ENCODE measurements around the gene ABHD2.

ABHD2 gene

GRCh38 chr15:89067751-89068150, 20.5 kb upstream of the ABHD2 start:
- Histone ChIP-seq H2AFZ (ENCODE audit: low read length) (no peak overlapping the region), H3K4me2 (ENCODE audit: low read length) (no peak overlapping the region), H3F3A (ENCODE audit: insufficient read depth, low read length) (no peaks in the 10 kb centered on the region), H3K4me3 (ENCODE audit: low read depth, low read length, poor library complexity, severe bottlenecking) (no peak overlapping the region), H3K27me3 (ENCODE audit: insufficient read depth, low read length) (no peaks in the 10 kb centered on the region), H3K79me2 (ENCODE audit: insufficient read depth, low read length) (no peaks in the 10 kb centered on the region), H3K36me3 (ENCODE audit: insufficient read depth, low read length) (no peaks in the 10 kb centered on the region; the same call in 1 of the 2 replicates), H3K9me3 (ENCODE audit: low read length) (no peaks in the 10 kb centered on the region), H3K4me1 (ENCODE audit: insufficient read depth, low read length, severe bottlenecking) (peaks cover 26% of the 10 kb centered on the region), H3K9ac (ENCODE audit: low read length) (no peak overlapping the region), H4K20me1 (ENCODE audit: insufficient read depth, low read length) (no peaks in the 10 kb centered on the region), H3K27ac (ENCODE audit: low read depth, low read length, poor library complexity, severe bottlenecking) (peak overlapping the region; percentile 9), H3K9me2 (ENCODE audit: low read depth, low read length) (no peaks in the 10 kb centered on the region)
- no peak for TF ChIP-seq CTCF (IDR thresholded peaks at IDR 0.05; ENCODE audit: low read length)
- no peak for TF ChIP-seq EZH2 (IDR thresholded peaks at IDR 0.05; ENCODE audit: borderline replicate concordance, low read length)

GRCh38 chr15:89068325-89068784, 19.9 kb upstream of the ABHD2 start:
- H3K9me3 ChIP-seq (ENCODE audit: low read length), result no peaks in the 10 kb centered on the region
- H3K9me2 ChIP-seq (ENCODE audit: low read depth, low read length), result no peaks in the 10 kb centered on the region
- H3K4me2 ChIP-seq (ENCODE audit: low read length), result peak overlapping the region; percentile 6; the same call in 1 of the 2 replicates
- no peak for TF ChIP-seq CTCF (IDR thresholded peaks at IDR 0.05; ENCODE audit: low read length)
- TF ChIP-seq EZH2 (IDR thresholded peaks at IDR 0.05; ENCODE audit: borderline replicate concordance, low read length), result no peak
- H3K36me3 ChIP-seq (ENCODE audit: insufficient read depth, low read length), result no peaks in the 10 kb centered on the region; the same call in 1 of the 2 replicates
- H3K27ac ChIP-seq (ENCODE audit: low read depth, low read length, poor library complexity, severe bottlenecking), result peak overlapping the region; percentile 9
- H2AFZ ChIP-seq (ENCODE audit: low read length), result no peak overlapping the region; the same call in 1 of the 2 replicates
- no peak overlapping the region for H3K4me3 ChIP-seq (ENCODE audit: low read depth, low read length, poor library complexity, severe bottlenecking)
- no peaks in the 10 kb centered on the region for H3K79me2 ChIP-seq (ENCODE audit: insufficient read depth, low read length)
- no peaks in the 10 kb centered on the region for H4K20me1 ChIP-seq (ENCODE audit: insufficient read depth, low read length)
- no peaks in the 10 kb centered on the region for H3F3A ChIP-seq (ENCODE audit: insufficient read depth, low read length)
- no peaks in the 10 kb centered on the region for H3K27me3 ChIP-seq (ENCODE audit: insufficient read depth, low read length)
- no peak overlapping the region for H3K9ac ChIP-seq (ENCODE audit: low read length)
- peaks cover 26% of the 10 kb centered on the region for H3K4me1 ChIP-seq (ENCODE audit: insufficient read depth, low read length, severe bottlenecking)

GRCh38 chr15:89070197-89071124, 17.8 kb upstream of the ABHD2 start:
- Histone ChIP-seq H3K36me3 (ENCODE audit: insufficient read depth, low read length) (no peaks in the 10 kb centered on the region; the same call in 1 of the 2 replicates), H3K9ac (ENCODE audit: low read length) (no peak overlapping the region), H4K20me1 (ENCODE audit: insufficient read depth, low read length) (no peaks in the 10 kb centered on the region), H3K9me3 (ENCODE audit: low read length) (no peaks in the 10 kb centered on the region), H3K4me1 (ENCODE audit: insufficient read depth, low read length, severe bottlenecking) (peaks cover 19% of the 10 kb centered on the region), H3K79me2 (ENCODE audit: insufficient read depth, low read length) (no peaks in the 10 kb centered on the region), H3K27ac (ENCODE audit: low read depth, low read length, poor library complexity, severe bottlenecking) (no peak overlapping the region), H3K4me2 (ENCODE audit: low read length) (no peak overlapping the region), H3K9me2 (ENCODE audit: low read depth, low read length) (no peaks in the 10 kb centered on the region), H3K4me3 (ENCODE audit: low read depth, low read length, poor library complexity, severe bottlenecking) (no peak overlapping the region), H2AFZ (ENCODE audit: low read length) (no peak overlapping the region), H3K27me3 (ENCODE audit: insufficient read depth, low read length) (no peaks in the 10 kb centered on the region), H3F3A (ENCODE audit: insufficient read depth, low read length) (no peaks in the 10 kb centered on the region)
- TF ChIP-seq CTCF (IDR thresholded peaks at IDR 0.05; ENCODE audit: low read length) (no peak), EZH2 (IDR thresholded peaks at IDR 0.05; ENCODE audit: borderline replicate concordance, low read length) (no peak)

Measured in OCI-LY1 (cell line).